ENCODE measurements around the gene P2RX7.

Gene P2RX7

DNA sequence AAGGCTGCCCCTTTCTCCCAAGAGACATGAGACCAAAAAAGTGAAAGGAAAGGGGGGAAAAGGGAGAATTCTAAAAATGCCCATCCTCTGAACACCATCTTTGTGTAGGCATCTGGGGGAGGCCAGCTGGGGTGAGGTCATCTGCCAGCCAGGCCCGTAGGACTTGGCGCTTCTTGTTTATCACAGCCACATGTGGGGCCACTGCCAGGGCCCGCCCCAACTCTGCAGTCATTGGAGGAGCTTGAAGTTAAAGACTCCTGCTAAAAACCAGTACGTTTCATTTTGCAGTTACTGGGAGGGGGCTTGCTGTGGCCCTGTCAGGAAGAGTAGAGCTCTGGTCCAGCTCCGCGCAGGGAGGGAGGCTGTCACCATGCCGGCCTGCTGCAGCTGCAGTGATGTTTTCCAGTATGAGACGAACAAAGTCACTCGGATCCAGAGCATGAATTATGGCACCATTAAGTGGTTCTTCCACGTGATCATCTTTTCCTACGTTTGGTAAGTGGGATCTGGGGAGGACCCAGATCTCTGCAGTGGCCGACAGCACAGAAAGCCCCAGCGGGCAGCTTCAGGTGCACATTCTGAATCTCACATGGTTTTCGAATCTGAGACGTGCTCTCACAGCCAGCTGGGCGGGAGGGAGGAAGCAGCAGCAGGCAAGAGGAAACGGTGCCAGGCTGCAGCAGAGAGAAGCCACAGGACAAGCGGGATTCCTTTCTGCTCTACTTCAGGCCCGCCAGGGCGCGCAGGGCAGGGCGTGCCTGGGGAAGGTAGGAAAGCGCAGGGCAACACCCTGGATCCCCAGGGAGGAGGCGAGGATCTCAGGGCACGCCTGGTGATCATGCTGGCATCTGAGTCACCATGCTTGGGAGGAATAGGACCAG is at the start of gene P2RX7:
P2RX7 (plus strand) TSS at position 276 of the 881 bp plus-strand sequence; CDS start at position 371, 95 bp downstream.
- peak; percentile 24 to 26 for DNase-seq

DNA sequence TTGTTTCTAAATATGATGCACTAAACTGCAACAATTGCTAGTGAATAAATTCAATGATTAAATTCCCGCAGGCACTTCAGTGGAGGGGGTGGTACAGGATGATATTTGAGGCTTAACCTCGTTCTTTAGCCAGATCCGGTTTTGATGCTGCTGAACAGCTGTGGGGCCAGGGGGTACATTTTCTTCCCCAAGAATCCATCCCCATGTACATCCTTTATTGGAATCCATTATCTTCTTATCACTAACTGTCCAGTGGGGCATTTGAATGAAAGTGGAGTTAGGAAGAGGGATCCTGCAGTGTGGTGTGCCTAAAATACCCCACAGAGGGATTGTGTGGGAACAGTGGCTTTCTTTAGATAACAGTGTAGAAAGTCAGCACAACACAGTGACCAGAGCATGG is 48.4 kb upstream of the P2RX7 start:
- DNase-seq, result no peak

DNA sequence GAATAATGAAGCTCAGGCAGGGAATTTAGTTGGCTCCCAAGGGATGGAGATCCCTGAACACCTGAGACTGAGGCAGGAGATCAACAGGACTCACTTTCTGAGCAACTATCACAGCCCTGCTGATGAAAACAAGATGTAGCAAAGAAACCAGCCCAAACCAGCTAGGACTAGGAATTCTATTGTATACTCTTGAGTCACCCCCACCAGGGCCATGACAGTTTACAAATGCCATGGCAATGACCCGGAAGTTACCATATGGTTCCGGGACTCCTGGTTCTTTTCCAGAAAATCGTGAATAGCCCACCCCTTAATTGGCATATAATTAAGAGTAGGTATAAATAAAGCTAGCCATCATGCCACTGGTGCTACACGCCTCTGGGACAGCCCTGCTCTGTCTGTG is 47.6 kb upstream of the P2RX7 start:
- no peak for DNase-seq

DNA sequence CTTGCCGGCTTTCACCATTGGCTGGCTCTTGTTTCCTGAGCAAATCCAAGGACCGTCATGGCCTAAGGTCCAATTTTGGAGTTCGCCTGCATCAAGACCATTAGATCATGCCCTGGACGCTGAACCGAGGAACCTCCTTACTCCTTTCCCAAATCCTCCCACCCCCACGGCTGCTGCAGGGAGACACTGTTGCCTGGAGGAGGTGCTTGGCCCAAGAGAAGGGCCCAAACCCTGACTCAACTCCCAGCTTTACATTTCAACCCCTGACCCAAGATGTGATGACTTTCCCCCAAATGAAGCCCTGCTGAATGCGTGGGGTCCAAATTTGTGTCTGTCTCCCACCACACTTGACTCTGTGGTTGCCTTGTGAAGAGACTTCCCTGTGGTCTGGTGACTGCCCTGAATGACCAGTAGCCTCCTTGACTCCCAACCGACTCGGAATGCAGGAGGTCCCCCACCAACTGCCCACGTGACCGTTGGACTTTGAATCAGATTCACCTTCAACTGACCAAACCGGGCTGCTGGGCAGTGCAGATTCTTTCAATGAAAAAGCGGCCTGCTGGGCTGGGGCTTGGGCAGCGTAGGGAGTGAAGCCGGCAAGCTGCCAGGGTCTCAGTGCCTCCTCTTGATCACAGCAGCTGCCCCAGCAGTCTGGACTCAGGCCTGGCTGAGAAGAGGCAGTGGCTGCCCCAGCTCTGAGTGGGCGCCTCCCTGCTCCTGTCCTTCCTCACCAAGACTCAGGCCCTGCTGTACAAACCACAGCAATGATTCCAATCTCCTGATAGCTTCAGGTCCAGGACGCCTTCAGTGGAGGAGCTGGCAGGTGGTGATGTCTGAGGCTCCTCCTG is 46.9 kb upstream of the P2RX7 start:
- DNase-seq, result no peak

DNA sequence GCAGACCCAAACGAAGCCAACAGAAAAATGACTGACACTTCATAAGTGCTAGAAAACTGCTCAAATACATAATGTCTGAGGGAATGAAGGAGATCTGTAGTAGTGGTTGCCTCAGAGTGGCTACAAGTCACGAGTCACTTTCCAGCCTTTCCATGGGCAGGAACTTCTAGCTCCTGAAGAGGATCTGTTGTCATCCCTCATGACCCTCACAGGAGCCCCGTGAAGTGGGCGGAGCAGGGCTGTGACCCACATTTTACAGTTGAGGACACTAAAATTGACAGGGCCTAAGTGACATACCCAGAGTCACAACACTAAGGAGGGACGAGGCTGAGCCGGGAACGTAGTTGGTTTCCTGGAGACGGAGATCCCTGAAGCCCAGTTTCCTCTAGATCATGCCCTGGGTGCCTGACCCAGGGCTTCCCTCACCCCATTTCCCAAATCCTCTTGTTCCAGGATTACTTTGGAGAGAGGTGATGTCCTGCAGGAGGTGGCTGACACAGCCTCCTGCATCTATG is 45.8 kb upstream of the P2RX7 start:
- no peak for DNase-seq

DNA sequence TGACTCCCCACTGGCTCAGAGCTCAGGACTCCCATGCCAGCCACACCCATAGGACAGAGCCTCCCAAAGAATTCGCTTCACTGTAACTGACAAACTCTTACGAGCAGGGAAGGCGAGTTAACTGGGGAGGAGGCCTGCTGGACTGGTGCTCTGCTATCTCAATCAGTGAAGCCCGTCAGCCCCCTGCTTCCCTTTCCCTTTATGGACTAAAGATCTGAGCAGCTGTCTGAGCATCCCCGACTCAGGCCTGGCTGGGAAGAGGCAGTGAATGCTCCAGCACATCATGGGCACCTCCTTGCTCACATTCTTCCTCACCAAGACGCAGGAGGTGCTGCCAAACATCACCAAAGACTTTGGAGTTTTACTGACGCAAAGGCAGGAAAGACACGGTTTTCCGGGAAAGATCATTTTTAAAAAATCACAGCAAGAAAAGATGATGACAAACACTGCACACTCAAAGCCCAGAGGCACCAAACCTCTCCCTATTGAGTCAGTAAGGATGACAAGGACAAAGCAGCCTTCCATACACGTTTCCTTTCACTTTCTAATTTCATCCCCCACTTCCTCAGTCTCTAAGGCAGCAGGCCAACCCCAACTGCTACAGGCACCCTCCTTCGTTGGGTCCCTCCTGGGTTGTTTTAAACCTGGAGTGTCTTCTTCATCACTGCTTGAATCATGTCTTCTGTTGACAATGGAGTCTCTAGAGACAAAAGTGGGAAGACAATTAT is 45.0 kb upstream of the P2RX7 start:
- DNase-seq, result no peak

DNA sequence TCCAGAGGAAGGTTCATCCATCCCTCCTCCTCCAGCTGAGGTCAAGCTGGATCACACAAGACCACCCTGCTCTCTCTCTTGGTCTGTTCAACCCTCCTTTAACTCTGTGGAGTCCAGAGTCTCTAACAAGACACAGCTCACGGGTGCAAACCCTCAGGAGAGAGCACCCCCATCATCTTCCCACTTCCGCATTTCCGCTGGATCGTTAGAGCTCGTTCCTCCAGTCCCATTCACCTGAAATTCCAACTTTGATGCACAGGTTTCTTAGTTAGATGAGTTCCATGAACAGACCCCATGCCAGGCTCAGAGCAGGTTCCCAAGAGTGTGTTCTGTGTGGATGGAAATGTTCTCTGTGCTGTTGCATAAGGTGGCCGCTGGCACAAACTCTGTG is 44.5 kb upstream of the P2RX7 start:
- no peak for DNase-seq

DNA sequence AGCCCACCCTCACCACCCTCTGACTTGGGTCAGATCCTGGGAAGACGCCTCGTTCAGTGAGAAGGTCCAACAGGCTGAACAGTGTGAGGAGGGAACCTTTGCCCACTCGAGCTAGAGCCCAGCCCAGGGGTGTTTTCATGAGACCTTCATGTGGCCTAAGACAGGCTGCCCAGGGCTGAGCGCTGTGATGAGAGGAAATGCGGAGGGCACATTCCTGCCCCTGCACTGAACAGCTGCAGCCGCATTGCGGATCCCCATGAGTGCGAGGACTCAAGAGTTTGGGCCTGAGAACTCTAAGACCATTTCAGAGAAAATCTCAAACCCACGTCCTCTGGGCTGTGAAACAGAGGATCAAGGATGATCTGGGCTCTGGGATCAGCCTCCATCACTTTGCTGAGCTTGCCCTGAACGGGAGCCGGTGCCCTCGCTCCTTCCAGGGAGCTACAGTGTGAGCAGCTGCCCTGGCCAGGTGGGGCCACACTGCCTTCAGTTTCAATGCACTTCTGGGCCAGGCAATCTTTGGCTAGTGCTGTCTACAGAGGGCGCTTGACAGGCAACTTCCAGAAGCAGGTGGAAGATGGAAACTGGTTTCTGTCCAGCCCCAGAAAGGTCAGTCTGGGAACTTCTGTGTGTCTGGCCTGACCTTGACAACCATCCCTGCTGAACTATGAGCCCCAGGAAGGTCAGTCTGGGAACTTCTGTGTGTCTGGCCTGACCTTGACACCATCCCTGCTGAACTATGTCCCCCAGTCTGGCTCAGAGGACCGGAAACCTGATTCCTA is 43.5 kb upstream of the P2RX7 start:
- no peak for DNase-seq

DNA sequence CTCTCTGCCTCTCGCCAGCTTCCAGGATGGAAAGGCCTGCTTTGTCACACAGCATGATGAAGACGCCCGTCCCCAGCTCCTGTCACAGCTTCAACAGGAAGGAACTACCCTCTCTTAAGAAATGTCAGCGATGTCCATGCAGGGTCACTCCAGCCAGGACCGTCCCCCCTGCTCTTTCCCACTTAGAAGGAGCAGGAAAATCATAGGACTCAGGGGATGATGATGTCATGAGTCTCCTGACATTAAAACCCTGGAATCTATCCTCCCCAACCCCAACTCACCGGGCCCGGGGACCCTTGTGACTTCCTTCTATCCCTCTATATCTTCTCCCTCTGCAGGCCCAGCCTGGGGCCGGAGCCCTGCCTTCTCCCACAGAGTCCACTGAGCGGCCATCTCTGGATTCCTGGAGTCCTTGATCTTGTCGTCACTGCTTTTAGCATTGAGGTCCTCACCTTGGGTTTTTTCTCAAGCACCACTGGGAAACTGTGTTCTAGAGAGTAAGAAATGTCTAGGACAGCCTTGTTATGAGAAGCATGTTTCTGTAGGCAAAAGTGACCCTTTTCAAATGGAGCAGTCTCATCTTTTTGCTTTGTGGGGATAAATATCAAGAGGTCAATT is 42.8 kb upstream of the P2RX7 start:
- DNase-seq, result no peak

DNA sequence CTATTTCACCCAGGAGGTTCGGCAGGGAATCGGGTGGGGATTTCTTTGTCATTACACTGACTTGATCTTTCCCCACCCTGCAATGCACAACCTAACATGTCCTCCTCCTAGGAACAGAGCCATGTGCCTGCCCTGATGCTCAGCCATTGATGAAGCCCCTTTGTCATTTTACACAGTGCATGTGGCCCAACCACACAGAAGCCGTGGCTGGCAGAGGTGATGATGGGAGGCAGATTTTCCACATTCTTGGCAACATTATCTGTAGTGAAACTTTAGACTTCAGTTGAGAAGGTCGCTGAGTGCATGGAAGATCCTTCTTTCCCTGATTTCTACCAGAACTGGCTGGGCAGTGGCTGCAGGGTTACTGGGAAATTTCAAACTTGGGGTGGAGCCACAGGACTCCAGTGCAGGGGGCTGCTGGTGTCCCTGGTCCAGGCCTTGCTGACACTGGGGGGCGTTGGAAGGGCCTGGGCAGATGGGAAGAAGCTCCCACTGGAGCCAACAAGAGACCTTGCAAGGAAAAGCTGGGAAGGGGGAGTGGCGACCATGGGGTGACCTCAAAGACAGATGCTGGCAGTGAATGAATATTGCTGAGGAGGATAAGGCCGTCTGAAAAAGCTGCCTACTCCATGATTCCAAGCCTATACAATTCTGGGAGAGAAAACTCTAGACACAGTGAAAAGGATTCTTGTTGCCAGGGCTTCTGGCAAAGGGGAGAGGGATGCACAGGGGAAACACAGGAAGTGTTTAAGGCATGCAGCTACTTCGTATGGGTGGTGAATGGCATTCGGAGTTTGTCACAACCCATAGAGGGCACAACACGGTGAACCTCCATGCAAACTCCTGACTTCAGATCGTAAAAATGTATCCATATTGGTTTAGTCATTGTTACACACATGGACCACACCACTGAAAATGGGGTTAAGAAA is 41.8 kb upstream of the P2RX7 start:
- no peak for DNase-seq

DNA sequence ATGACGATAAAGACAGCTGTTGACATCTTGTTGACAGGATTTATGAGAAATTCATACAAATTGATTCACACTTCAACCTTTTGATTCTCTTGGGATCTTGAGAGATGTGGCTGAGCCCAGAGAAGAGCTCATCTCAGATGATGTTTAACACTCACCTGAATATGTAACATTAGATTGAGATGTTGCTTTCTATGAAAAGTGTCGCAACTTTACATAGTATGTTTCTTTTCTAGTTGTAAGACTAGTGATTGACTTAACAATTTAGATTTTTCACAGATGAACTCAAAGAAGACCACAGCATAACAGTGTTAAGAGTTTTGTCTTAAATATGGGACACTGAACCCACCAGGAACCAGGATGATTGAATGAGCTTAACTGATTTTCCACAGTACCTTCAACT is 40.6 kb upstream of the P2RX7 start:
- no peak for DNase-seq

DNA sequence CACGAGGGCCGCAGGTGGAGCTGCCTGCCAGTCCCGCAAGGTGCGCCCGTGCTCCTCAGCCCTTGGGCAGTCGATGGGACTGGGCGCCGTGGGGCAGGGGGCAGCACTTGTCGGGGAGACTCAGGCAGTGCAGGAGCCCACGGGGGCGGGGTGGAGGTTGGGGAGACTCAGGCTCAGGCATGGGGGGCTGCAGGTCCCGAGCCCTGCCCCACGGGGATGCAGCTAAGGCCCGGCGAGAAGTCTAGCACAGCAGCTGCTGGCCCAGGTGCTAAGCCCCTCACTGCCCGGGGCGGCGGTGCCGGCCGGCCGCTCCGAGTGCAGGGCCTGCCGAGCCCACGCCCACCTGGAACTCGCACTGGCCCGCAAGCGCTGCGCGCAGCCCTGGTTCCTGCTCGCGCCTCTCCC is 39.2 kb upstream of the P2RX7 start:
- no peak for DNase-seq

DNA sequence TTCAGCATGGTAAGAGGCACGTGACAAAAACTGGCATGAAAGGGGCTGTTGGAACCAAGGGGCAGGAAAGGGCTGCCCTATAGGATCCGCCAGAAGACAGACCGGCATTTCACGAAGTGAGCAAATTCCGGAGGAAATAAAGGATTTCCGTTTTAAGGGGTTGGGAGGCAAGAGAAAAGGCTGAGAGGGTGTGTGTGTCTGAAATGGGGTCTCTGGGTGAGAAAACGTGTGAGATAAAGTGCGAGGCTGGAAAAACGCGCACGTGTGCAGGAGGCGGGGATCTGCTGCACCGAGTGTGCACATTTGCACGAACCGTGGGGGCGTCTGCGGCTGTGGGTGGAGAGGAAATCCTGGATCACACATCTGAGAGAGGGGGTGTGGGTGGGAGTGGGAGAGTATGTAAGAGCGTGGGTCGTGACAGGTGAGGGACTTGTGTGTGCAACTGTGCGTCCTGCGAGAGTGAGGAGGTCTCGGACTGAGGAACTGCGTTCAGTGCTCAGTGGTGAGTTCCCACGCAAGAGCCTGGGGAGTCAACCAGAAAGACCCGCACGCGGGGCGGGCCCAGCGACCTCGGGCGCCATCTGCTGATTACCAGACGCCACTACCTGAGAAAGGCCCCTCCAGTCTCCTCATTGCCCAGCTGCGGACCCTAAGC is 37.0 kb upstream of the P2RX7 start:
- DNase-seq, result peak; percentile 66 to 72

DNA sequence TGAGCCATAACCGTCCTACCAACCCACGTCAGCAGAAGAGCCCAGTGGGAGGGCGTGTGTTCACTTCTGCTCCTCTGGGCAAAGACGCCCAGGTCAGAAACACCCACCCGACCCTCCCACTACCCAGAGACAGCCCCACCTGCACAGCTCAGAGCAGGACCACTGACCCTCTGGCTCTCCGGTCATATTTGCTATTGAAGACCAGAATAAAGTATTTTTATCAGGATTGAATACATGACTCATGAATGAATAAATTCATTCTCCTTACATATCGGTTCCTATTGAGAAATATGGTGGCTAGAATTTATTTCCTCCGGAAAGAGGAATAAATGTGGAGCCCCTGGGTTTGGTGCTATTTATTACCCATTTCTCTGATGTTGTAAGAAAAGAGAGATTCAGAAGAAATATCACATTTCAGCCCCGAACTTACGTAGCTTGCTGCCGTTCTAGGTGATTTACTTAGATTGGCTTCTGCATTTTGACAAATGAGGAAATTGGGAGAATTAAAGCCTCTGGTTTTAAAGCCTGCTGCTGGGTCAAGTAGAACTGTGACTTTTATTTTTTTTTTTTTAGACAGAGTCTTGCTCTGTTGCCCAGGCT is 36.4 kb upstream of the P2RX7 start:
- DNase-seq, result no peak

DNA sequence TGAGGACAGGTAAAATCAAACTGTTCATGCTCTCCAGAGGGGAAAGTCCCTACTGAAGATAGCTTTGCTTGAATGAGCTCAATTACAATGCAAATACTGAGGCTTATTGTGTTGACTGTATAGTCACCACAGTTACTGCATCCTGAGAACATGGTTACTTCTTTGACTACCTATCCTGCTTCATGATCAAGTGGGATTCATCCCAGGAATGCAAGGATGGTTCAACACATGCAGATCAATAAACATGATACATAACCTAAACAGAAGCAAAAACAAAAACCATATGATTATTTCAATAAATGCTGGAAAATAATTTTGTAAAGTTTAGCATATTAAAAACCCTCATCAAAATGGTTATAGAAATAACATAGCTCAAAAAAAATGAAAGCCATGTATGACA is 32.9 kb upstream of the P2RX7 start:
- DNase-seq, result no peak

DNA sequence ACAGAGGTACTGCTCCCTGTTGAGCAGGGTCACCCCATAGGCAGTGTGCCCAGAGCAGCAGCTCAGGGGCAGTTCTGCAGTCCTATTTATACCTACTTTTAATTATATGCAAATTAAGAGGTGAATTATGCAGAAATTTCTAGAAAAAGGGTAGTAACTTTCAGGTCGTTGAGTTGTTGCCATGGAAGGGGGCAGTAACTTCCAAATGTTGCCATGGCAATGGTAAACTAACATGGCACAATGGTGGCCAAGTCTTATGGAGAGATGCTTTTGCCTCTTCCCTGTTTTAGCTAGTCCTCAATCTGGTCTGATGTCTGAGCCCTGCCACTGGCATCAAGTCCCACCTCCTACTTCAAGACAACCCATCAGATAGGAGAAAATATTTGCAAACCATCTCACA is 30.4 kb upstream of the P2RX7 start:
- no peak for DNase-seq

DNA sequence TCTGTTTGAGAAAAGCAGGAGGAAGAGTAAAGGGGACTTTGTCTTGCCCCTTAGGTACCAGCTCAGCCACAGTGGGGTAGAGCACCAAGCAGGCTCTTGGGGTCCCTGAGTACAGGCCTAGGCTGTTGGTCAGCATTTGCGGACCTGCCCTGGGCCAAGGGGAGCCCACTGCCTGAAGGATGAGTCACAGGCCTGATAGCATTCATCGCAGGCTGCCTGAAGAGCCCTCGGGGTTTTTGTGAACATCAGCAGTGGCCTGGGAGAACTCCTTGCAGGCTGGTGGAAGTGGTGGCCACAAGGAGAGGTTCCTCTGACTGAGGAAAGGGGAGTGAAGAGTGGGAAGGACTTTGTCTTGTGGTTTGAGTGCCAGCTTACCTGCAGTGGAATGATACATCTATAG is 25.0 kb upstream of the P2RX7 start:
- no peak for DNase-seq

DNA sequence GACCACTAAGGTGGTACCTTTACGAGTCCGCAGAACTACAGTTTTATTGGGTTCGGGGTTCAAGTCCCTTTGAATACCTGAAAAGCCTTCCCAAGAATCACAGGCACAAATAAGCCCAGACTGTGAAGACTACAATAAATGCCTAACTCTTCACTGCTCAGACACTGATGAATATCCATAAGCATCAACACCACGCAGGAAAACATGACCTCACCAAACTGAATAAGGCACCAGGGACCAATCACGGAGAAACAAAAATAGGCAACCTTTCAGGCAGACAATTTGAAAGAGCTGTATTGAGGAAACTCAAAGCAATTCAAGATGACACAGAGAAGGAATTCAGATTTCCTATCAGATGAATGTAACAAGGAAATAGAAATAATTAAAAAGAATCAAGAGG is 24.2 kb upstream of the P2RX7 start:
- no peak for DNase-seq

DNA sequence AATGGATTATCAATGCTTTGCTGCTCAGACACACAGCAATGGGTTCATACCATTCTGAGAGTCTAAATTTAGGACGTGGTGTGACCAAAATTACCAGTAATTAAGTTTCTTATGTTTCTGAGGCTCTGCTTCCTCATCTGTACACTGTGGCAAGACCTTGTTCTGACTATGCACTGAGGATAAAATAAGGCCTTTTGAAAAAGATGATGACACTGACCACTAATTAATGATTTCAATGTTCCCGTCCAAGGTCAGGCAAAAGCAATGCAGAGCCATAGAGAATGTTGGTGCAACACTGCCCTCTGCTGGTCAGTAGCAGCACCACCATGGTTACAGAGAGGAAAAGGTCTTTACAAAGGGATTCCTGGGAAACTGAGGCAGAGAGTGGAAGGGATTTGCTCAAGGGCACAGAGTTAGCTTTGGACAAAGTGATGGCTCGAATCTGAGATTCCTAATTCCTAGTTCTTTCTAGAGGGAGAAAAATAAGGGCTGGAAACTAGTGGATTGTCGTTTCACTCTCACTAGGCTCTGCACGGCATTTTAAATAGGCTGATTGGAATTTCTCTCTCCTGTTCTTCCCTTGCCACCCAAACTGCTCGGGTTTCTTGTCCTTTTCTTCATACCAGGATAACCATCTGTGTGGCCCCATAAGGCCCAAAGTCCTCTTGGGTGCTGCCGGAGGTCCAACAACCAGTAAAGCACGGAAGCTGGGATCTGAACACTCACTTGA is 22.3 kb upstream of the P2RX7 start:
- DNase-seq, result peak; percentile 56 to 59
